K562 (cell line): ENCODE measurements around the gene ZNF48. TPM values are rescaled to one million over a fixed set of nuclear protein-coding genes. Genes with fewer than 3 reads are reported as not detected.

Experiments used
- BACH1 ChIP-seq: fragments of 200-800 bp; sonication (Bioruptor generic); IDR thresholded peaks from 2 replicates; pipeline ENCODE4 v1.6.1; 2016; ENCODE audit warnings: missing genetic modification characterization, missing compliant biosample characterization
- CC2D1A ChIP-seq: fragments of 450-650 bp; IDR thresholded peaks from 2 replicates; pipeline ENCODE4 v1.6.1; 2017; ENCODE audit warnings: mild to moderate bottlenecking
- EHMT2 ChIP-seq: fragments of 450-650 bp; IDR thresholded peaks from 2 replicates; pipeline ENCODE4 v1.6.1; 2018; ENCODE audit warnings: antibody characterized with exemption
- ELF1 ChIP-seq: fragments of 200-800 bp; sonication (Bioruptor generic); IDR thresholded peaks from 2 replicates; pipeline ENCODE4 v1.6.1; 2016; ENCODE audit warnings: missing genetic modification characterization, missing compliant biosample characterization
- HNRNPL ChIP-seq: fragments of 200-400 bp; formaldehyde crosslinking; IDR thresholded peaks from 2 replicates; pipeline ENCODE4 v1.6.1; 2017; ENCODE audit warnings: low read depth, mild to moderate bottlenecking, low read length
- L3MBTL2 ChIP-seq: fragments of 450-650 bp; IDR thresholded peaks from 2 replicates; pipeline ENCODE4 v1.6.1; 2016; ENCODE audit warnings: mild to moderate bottlenecking, moderate library complexity
- MAFF ChIP-seq: IDR thresholded peaks from 2 replicates; pipeline ENCODE4 v1.6.1; 2012; ENCODE audit warnings: low read length, improper control_type of control experiment
- MYC ChIP-seq, 2 experiments: fragments of 250-450 bp in 1 of 2; sonication (Bioruptor Pico) in 1 of 2; IDR thresholded peaks; 2 replicates each; pipeline versions ENCODE4 v1.5.1 to v1.6.1; 2012 to 2021; ENCODE audit warnings: low read depth in 2 of 2, borderline replicate concordance in 1 of 2, improper control_type of control experiment in 1 of 2, low read length in 1 of 2, mild to moderate bottlenecking in 1 of 2, moderate library complexity in 1 of 2
- SAFB ChIP-seq: fragments of 200-400 bp; formaldehyde crosslinking; IDR thresholded peaks from 2 replicates; pipeline ENCODE4 v1.6.1; 2017; ENCODE audit warnings: low read depth, low read length, borderline replicate concordance
- TCF7 ChIP-seq: sonication (generic); IDR thresholded peaks from 2 replicates; pipeline ENCODE4 v1.6.1; 2016; ENCODE audit warnings: antibody characterized with exemption, borderline replicate concordance
- YBX1 ChIP-seq: fragments of 450-650 bp; IDR thresholded peaks from 2 replicates; pipeline ENCODE4 v1.7.1; 2016; ENCODE audit warnings: mild to moderate bottlenecking
- ZBTB8A ChIP-seq: fragments of 450-650 bp; IDR thresholded peaks from 2 replicates; pipeline ENCODE4 v1.6.1; 2018; ENCODE audit warnings: mild to moderate bottlenecking, moderate library complexity; ENCODE audit not compliant: partially characterized antibody
- ZNF263 ChIP-seq: sonication (generic); formaldehyde crosslinking; IDR thresholded peaks from 2 replicates; pipeline ENCODE4 v1.8.0; 2022; ENCODE audit warnings: mild to moderate bottlenecking, missing genetic modification reagents, borderline replicate concordance
- ZNF384 ChIP-seq: IDR thresholded peaks from 2 replicates; pipeline ENCODE4 v1.6.1; 2012; ENCODE audit warnings: low read depth, low read length, improper control_type of control experiment
- ZNF589 ChIP-seq: fragments of 200-800 bp; sonication (Bioruptor generic); IDR thresholded peaks from 2 replicates; pipeline ENCODE4 v1.6.1; 2016; ENCODE audit warnings: low read depth, missing genetic modification characterization, missing compliant biosample characterization
- polyA plus RNA-seq, 8 experiments: library from polyadenylated mRNA; depleted of rRNA in 4 of 8; stranded (reverse) in 5 of 8; unstranded in 3 of 8; fragments of >200 nt; fragmentation: Nextera tagmentation in 2 of 8; fragmentation: Illumina TruSeq in 1 of 8; extraction: Ambion mirVana in 2 of 8; extraction: Trizol in 1 of 8; gene quantifications; 2 replicates each; pipeline versions ENCODE4 v1.2.1 to v1.2.3, GENCODE V29; 2011 to 2014; ENCODE audit warnings: inconsistent platforms in 1 of 8, missing spikeins in 1 of 8
- total RNA-seq, 7 experiments: library from RNA; depleted of rRNA in 6 of 7; stranded (reverse); fragments of >200 nt in 6 of 7; fragmentation: Illumina TruSeq in 2 of 7; extraction: Trizol in 2 of 7; gene quantifications; 2 replicates each; pipeline versions ENCODE4 v1.2.1 to v1.2.3, GENCODE V29; 2011 to 2021; ENCODE audit warnings: low replicate concordance in 1 of 7
- TF ChIP-seq, protein P1 (sequence below): fragments of 450-650 bp; IDR thresholded peaks from 2 replicates; pipeline ENCODE4 v1.6.1; 2016; ENCODE audit warnings: low read depth
- TF ChIP-seq, protein P2 (sequence below): IDR thresholded peaks from 2 replicates; pipeline ENCODE4 v1.6.1; 2016; ENCODE audit warnings: missing genetic modification characterization, missing compliant biosample characterization
- TF ChIP-seq, protein P3 (sequence below): fragments of 450-650 bp; formaldehyde crosslinking; IDR thresholded peaks from 2 replicates; pipeline ENCODE4 v1.4.0; 2022; ENCODE audit warnings: mild to moderate bottlenecking, moderate library complexity

ZNF48 gene
- total and polyA plus RNA-seq, 9 of the 15 experiments (the other 6 are each of a cell fraction or from before 2014, with no cell fraction given): 0.38 to 11.6 (median 4.7) TPM

DNA sequence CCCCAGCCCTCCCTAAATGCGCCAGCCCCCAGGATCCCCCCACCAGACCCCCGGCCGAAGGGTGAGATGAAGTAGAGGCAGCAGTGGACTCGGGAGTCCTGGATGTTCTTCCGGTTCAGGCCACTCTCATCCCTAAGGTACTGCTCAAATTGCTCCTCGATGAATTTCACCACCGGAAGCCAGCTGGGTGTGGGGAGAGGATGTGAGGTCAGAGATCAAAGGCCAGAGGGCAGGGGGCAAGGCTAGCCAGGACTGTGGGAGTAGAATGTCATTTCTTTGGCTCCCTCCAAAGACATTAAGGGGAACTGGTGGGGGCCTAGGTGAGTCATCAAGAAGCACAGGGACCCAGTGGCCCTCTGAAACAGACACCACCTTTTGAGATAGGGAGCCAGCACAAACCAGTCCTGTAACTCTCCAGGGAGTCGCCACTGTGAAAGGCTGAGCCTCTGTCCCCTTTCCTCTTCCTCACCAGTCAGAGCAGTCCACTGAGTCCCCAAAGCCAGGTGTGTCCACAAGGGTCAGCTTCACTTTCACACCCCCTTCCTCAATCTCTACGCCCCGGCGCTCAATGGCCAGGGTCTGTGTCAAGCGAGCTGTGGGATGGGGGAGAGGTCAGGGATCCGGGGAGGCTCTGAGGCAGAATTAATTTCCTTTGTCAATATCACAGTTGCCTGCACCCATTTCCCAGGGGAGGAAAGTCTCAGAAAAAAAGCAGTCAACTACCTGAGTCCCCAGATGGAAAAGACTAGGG lies 13.8 kb upstream of the ZNF48 start (continued):
- TF ChIP-seq L3MBTL2 (no peak), SAFB (no peak), ZNF589 (CRISPR knock-in tag) (0 out of 2 replicates have a peak, but pooled peaks have one; percentile 68), MAFF (no peak; the same call in 1 of the 2 replicates), EHMT2 (no peak), MYC (IDR thresholded peaks at IDR 0.05; ENCODE audit: low read depth, low read length) (peak; percentile 26; the same call in 1 of the 2 replicates), MYC (CRISPR knock-in tag; IDR thresholded peaks at IDR 0.05; ENCODE audit: borderline replicate concordance, low read depth) (no peak), CC2D1A (0 out of 2 replicates have a peak, but pooled peaks have one; percentile 17), YBX1 (no peak), ZNF384 (no peak), ZBTB8A (no peak), ELF1 (no peak), BACH1 (tag) (no peak), TCF7 (no peak), HNRNPL (no peak), ZNF263 (CRISPR knock-in tag) (no peak)
- TF ChIP-seq, protein P1, sequence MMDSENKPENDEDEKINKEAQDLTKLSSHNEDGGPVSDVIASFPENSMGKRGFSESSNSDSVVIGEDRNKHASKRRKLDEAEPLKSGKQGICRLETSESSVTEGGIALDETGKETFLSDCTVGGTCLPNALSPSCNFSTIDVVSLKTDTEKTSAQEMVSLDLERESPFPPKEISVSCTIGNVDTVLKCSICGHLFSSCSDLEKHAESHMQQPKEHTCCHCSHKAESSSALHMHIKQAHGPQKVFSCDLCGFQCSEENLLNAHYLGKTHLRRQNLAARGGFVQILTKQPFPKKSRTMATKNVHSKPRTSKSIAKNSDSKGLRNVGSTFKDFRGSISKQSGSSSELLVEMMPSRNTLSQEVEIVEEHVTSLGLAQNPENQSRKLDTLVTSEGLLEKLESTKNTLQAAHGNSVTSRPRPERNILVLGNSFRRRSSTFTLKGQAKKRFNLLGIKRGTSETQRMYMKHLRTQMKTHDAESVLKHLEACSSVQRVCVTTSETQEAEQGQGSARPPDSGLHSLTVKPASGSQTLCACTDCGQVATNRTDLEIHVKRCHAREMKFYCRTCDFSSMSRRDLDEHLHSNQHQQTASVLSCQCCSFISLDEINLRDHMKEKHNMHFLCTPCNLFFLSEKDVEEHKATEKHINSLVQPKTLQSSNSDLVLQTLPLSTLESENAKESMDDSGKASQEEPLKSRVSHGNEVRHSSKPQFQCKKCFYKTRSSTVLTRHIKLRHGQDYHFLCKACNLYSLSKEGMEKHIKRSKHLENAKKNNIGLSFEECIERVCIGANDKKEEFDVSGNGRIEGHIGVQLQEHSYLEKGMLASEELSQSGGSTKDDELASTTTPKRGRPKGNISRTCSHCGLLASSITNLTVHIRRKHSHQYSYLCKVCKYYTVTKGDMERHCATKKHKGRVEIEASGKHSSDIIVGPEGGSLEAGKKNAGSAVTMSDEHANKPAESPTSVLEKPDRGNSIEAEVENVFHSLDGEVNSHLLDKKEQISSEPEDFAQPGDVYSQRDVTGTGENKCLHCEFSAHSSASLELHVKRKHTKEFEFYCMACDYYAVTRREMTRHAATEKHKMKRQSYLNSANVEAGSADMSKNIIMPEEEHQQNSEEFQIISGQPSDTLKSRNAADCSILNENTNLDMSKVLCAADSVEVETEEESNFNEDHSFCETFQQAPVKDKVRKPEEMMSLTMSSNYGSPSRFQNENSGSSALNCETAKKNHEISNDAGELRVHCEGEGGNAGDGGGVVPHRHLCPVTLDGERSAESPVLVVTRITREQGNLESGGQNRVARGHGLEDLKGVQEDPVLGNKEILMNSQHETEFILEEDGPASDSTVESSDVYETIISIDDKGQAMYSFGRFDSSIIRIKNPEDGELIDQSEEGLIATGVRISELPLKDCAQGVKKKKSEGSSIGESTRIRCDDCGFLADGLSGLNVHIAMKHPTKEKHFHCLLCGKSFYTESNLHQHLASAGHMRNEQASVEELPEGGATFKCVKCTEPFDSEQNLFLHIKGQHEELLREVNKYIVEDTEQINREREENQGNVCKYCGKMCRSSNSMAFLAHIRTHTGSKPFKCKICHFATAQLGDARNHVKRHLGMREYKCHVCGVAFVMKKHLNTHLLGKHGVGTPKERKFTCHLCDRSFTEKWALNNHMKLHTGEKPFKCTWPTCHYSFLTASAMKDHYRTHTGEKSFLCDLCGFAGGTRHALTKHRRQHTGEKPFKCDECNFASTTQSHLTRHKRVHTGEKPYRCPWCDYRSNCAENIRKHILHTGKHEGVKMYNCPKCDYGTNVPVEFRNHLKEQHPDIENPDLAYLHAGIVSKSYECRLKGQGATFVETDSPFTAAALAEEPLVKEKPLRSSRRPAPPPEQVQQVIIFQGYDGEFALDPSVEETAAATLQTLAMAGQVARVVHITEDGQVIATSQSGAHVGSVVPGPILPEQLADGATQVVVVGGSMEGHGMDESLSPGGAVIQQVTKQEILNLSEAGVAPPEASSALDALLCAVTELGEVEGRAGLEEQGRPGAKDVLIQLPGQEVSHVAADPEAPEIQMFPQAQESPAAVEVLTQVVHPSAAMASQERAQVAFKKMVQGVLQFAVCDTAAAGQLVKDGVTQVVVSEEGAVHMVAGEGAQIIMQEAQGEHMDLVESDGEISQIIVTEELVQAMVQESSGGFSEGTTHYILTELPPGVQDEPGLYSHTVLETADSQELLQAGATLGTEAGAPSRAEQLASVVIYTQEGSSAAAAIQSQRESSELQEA: no peak
- TF ChIP-seq, protein P2, sequence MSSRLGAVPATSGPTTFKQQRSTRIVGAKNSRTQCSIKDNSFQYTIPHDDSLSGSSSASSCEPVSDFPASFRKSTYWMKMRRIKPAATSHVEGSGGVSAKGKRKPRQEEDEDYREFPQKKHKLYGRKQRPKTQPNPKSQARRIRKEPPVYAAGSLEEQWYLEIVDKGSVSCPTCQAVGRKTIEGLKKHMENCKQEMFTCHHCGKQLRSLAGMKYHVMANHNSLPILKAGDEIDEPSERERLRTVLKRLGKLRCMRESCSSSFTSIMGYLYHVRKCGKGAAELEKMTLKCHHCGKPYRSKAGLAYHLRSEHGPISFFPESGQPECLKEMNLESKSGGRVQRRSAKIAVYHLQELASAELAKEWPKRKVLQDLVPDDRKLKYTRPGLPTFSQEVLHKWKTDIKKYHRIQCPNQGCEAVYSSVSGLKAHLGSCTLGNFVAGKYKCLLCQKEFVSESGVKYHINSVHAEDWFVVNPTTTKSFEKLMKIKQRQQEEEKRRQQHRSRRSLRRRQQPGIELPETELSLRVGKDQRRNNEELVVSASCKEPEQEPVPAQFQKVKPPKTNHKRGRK (tag): no peak
- TF ChIP-seq, protein P3, sequence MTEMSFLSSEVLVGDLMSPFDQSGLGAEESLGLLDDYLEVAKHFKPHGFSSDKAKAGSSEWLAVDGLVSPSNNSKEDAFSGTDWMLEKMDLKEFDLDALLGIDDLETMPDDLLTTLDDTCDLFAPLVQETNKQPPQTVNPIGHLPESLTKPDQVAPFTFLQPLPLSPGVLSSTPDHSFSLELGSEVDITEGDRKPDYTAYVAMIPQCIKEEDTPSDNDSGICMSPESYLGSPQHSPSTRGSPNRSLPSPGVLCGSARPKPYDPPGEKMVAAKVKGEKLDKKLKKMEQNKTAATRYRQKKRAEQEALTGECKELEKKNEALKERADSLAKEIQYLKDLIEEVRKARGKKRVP (CRISPR knock-in tag): no peak
